Stimulated activated CD4-positive, alpha-beta T cell treated with anti-CD3 and anti-CD28 coated beads, Interleukin-1b, Interleukin-23, amount 100 ng/mL, for 48 hours (primary cell): ENCODE results near the gene MYO7B.

ENCODE experiments used
- DNase-seq: peaks from one replicate; pipeline ENCODE4 v3.0.0-alpha.2; 2020

The MYO7B gene

GRCh38 chr2:127652786-127653357, 117.4 kb downstream of the MYO7B start:
- no peak for DNase-seq

- no peak for DNase-seq
These were observed 118.1 kb downstream of the MYO7B start for GRCh38 chr2:127653421-127654083.

GRCh38 chr2:127654084-127654837, 118.8 kb downstream of the MYO7B start:
- DNase-seq: no peak

GRCh38 chr2:127654838-127655175, 119.3 kb downstream of the MYO7B start:
- DNase-seq: no peak

GRCh38 chr2:127655209-127656073, 120.0 kb downstream of the MYO7B start:
- DNase-seq: no peak

- no peak for DNase-seq
These were observed 121.2 kb downstream of the MYO7B start for GRCh38 chr2:127656569-127657231.

GRCh38 chr2:127657232-127657595, 121.7 kb downstream of the MYO7B start:
- no peak for DNase-seq

- no peak for DNase-seq
These were observed 122.7 kb downstream of the MYO7B start for GRCh38 chr2:127658146-127658545.

- no peak for DNase-seq
These were observed 123.3 kb downstream of the MYO7B start for GRCh38 chr2:127658641-127659407.

GRCh38 chr2:127659408-127660290, 124.2 kb downstream of the MYO7B start:
- DNase-seq: no peak

GRCh38 chr2:127660291-127660578, 124.8 kb downstream of the MYO7B start:
- no peak for DNase-seq

- DNase-seq: no peak
These were observed 125.7 kb downstream of the MYO7B start for GRCh38 chr2:127661072-127661649.

- no peak for DNase-seq
These were observed 126.5 kb downstream of the MYO7B start for GRCh38 chr2:127661949-127662510.

GRCh38 chr2:127662937-127663565, 127.6 kb downstream of the MYO7B start:
- no peak for DNase-seq

- no peak for DNase-seq
These were observed 128.1 kb downstream of the MYO7B start for GRCh38 chr2:127663566-127664064.

- DNase-seq: no peak
These were observed 128.8 kb downstream of the MYO7B start for GRCh38 chr2:127664065-127664894.

GRCh38 chr2:127664895-127665225, 129.4 kb downstream of the MYO7B start:
- no peak for DNase-seq

- no peak for DNase-seq
These were observed 129.9 kb downstream of the MYO7B start for GRCh38 chr2:127665267-127665893.
